Pulmonary artery endothelial cell (primary cell): ENCODE measurements around the gene KRT26. TPM values are rescaled to one million over a fixed set of nuclear protein-coding genes. Genes with fewer than 3 reads are reported as not detected.
"Not testable (repeated sequence)": the region's sequence is repeated elsewhere in the genome, so short reads cannot be mapped to it uniquely, and the experiment has no call there.

Experiments used
- DNase-seq: peaks from one replicate; pipeline ENCODE4 v3.0.0-alpha.2; 2011; ENCODE audit warnings: low read depth, low spot score
- total RNA-seq: library from RNA; depleted of rRNA; stranded (reverse); fragments of >200 nt; gene quantifications from 2 replicates; pipeline ENCODE4 v1.2.3, GENCODE V29; 2014

The KRT26 gene
- total RNA-seq, 1 donor from 2014 or later: not detected

GRCh38 chr17:40795019-40795667 lies 23.1 kb upstream of the KRT26 start:
- DNase-seq: no peak

- DNase-seq: no peak
Measured at GRCh38 chr17:40794466-40794865, 22.5 kb upstream of the KRT26 start.

GRCh38 chr17:40793832-40794231 lies 21.8 kb upstream of the KRT26 start:
- no peak for DNase-seq

- DNase-seq: no peak
Measured at GRCh38 chr17:40791787-40792436, 19.9 kb upstream of the KRT26 start.

GRCh38 chr17:40791111-40791510 lies 19.1 kb upstream of the KRT26 start:
- DNase-seq: no peak

GRCh38 chr17:40782450-40782849 lies 10.4 kb upstream of the KRT26 start, which contains the start of gene KRT27:
Gene KRT27, minus strand, starts transcription at chr17:40782550. Its CDS starts 57 bp downstream, at chr17:40782493.
- no peak for DNase-seq

- no peak for DNase-seq
Measured at GRCh38 chr17:40779181-40779909, 7.3 kb upstream of the KRT26 start.

- DNase-seq: no peak
Measured at GRCh38 chr17:40778461-40778860, 6.5 kb upstream of the KRT26 start.

GRCh38 chr17:40777971-40778370 lies 6.0 kb upstream of the KRT26 start:
- no peak for DNase-seq

- no peak for DNase-seq
Measured at GRCh38 chr17:40777459-40777858, 5.5 kb upstream of the KRT26 start.

GRCh38 chr17:40775945-40776344 lies 3.9 kb upstream of the KRT26 start:
- DNase-seq: no peak

- DNase-seq: no peak
Measured at GRCh38 chr17:40765657-40766056, 6.3 kb downstream of the KRT26 start.

GRCh38 chr17:40763752-40764151 lies 8.2 kb downstream of the KRT26 start:
- DNase-seq: no peak

- no peak for DNase-seq
Measured at GRCh38 chr17:40760105-40761016, 11.6 kb downstream of the KRT26 start.

GRCh38 chr17:40755231-40755630 lies 16.8 kb downstream of the KRT26 start, which contains the start of gene KRT25:
Gene KRT25, minus strand, starts transcription at chr17:40755331. Its CDS starts 60 bp downstream, at chr17:40755271.
- no peak for DNase-seq

- DNase-seq: no peak
Measured at GRCh38 chr17:40753804-40754203, 18.2 kb downstream of the KRT26 start.

GRCh38 chr17:40751065-40751464 lies 20.9 kb downstream of the KRT26 start:
- no peak for DNase-seq

- no peak for DNase-seq
Measured at GRCh38 chr17:40750391-40750790, 21.6 kb downstream of the KRT26 start.

GRCh38 chr17:40748666-40749065 lies 23.3 kb downstream of the KRT26 start:
- DNase-seq: not testable (repeated sequence)

GRCh38 chr17:40738553-40738952 lies 33.4 kb downstream of the KRT26 start:
- no peak for DNase-seq

- no peak for DNase-seq
Measured at GRCh38 chr17:40735016-40735415, 37.0 kb downstream of the KRT26 start.
